WTC11 (cell line): Measurements from ENCODE around the gene RELCH. TPM values are rescaled to one million over a fixed set of nuclear protein-coding genes. Genes with fewer than 3 reads are reported as not detected.

Experiments
- ATAC-seq: fragments of 200-7000 bp; cut with Tn5 transposase; 2 replicates; pipeline ENCODE4 v1.10.0; 2021; ENCODE audit warnings: mild to moderate bottlenecking, moderate library complexity
- CTCF ChIA-PET: fragments of 300-600 bp; sonication (Branson Sonifier 250); formaldehyde crosslinking; loops from one replicate; lab custom pipeline; 2021; ENCODE audit warnings: antibody characterized with exemption; lab: Charles Lee
- POLR2A ChIA-PET: fragments of 350-600 bp; sonication (Branson Sonifier 250); formaldehyde crosslinking; loops from one replicate; lab custom pipeline; 2021; ENCODE audit warnings: antibody characterized with exemption; lab: Charles Lee
- DNase-seq: peaks from one replicate; pipeline ENCODE4 v3.0.0; 2021; ENCODE audit warnings: low spot score
- H3K27ac Mint-ChIP-seq: 2 replicates; pipeline ENCODE4 v1.8.0; 2021; ENCODE audit warnings: mixed read lengths
- H3K27me3 Mint-ChIP-seq: 2 replicates; pipeline ENCODE4 v1.8.0; 2021; ENCODE audit warnings: low read depth, mild to moderate bottlenecking, moderate library complexity, mixed read lengths
- H3K36me3 Mint-ChIP-seq: 2 replicates; pipeline ENCODE4 v1.8.0; 2021; ENCODE audit warnings: mixed read lengths
- H3K4me1 Mint-ChIP-seq: 2 replicates; pipeline ENCODE4 v1.8.0; 2022; ENCODE audit warnings: mixed read lengths
- H3K4me3 Mint-ChIP-seq: 2 replicates; pipeline ENCODE4 v1.8.0; 2021; ENCODE audit warnings: mild to moderate bottlenecking, moderate library complexity, mixed read lengths
- H3K9me3 Mint-ChIP-seq: 2 replicates; pipeline ENCODE4 v1.8.0; 2021; ENCODE audit warnings: mixed read lengths
- AR ChIP-seq: fragments of 250-450 bp; sonication (Bioruptor Pico); IDR thresholded peaks from 2 replicates; pipeline ENCODE4 v1.9.0; 2021; ENCODE audit warnings: mild to moderate bottlenecking
- ATF3 ChIP-seq: sonication (generic); formaldehyde crosslinking; conservative IDR thresholded peaks from 2 replicates; pipeline ENCODE4 v1.8.1; 2022; ENCODE audit warnings: mild to moderate bottlenecking, missing genetic modification reagents
- IRF1 ChIP-seq: sonication (generic); formaldehyde crosslinking; IDR thresholded peaks from 2 replicates; pipeline ENCODE4 v1.8.0; 2023; ENCODE audit warnings: missing genetic modification reagents
- MYBL2 ChIP-seq: sonication (generic); formaldehyde crosslinking; IDR thresholded peaks from 2 replicates; pipeline ENCODE4 v1.8.1; 2023; ENCODE audit warnings: mild to moderate bottlenecking, moderate library complexity, missing genetic modification reagents
- NR3C1 ChIP-seq: sonication (generic); formaldehyde crosslinking; conservative IDR thresholded peaks from 2 replicates; pipeline ENCODE4 v1.8.1; 2023; ENCODE audit warnings: low read depth, mild to moderate bottlenecking, missing genetic modification reagents
- SMAD3 ChIP-seq: sonication (generic); formaldehyde crosslinking; IDR thresholded peaks from 2 replicates; pipeline ENCODE4 v1.8.0; 2022; ENCODE audit warnings: missing genetic modification reagents, mild to moderate bottlenecking, borderline replicate concordance
- TEAD4 ChIP-seq: sonication (generic); formaldehyde crosslinking; IDR thresholded peaks from 2 replicates; pipeline ENCODE4 v1.8.0; 2022; ENCODE audit warnings: mild to moderate bottlenecking, missing genetic modification reagents
- USF2 ChIP-seq: sonication (generic); formaldehyde crosslinking; IDR thresholded peaks from 2 replicates; pipeline ENCODE4 v1.8.1; 2023; ENCODE audit warnings: mild to moderate bottlenecking, missing genetic modification reagents, moderate library complexity
- ZMAT4 ChIP-seq: fragments of 250-450 bp; sonication (Bioruptor Pico); IDR thresholded peaks from 2 replicates; pipeline ENCODE4 v1.9.0; 2021; ENCODE audit warnings: mild to moderate bottlenecking
- ZNF219 ChIP-seq: sonication (generic); formaldehyde crosslinking; IDR thresholded peaks from 2 replicates; pipeline ENCODE4 v1.8.0; 2023; ENCODE audit warnings: missing genetic modification reagents, mild to moderate bottlenecking, borderline replicate concordance
- ZNF317 ChIP-seq: sonication (generic); formaldehyde crosslinking; IDR thresholded peaks from 2 replicates; pipeline ENCODE4 v1.8.1; 2023; ENCODE audit warnings: low read depth, mild to moderate bottlenecking, moderate library complexity, missing genetic modification reagents, borderline replicate concordance
- ZNF425 ChIP-seq: fragments of 250-450 bp; sonication (Bioruptor Pico); conservative IDR thresholded peaks from 2 replicates; pipeline ENCODE4 v1.9.0; 2021; ENCODE audit warnings: mild to moderate bottlenecking
- ZNF532 ChIP-seq: fragments of 250-450 bp; sonication (Bioruptor Pico); IDR thresholded peaks from 2 replicates; pipeline ENCODE4 v1.9.0; 2021; ENCODE audit warnings: mild to moderate bottlenecking, borderline replicate concordance
- ZNF671 ChIP-seq: fragments of 250-450 bp; sonication (Bioruptor Pico); IDR thresholded peaks from 2 replicates; pipeline ENCODE4 v1.8.0; 2021; ENCODE audit warnings: mild to moderate bottlenecking
- total RNA-seq: library from RNA; stranded (reverse); gene quantifications from 3 replicates; pipeline ENCODE4 v1.2.3, GENCODE V29; 2021

Gene RELCH
- total RNA-seq, 1 experiment from 2014 or later, result 30.2 TPM

GRCh38 chr18:62280786-62281185, 93.7 kb downstream of the RELCH start:
- DNase-seq (no peak), ATAC-seq (no peak)
- TF ChIP-seq MYBL2 (no peak), NR3C1 (CRISPR knock-in tag) (no peak), IRF1 (CRISPR knock-in tag) (no peak), AR (CRISPR knock-in tag) (no peak), ZNF425 (CRISPR knock-in tag) (no peak), ZNF219 (CRISPR knock-in tag) (no peak), ATF3 (CRISPR knock-in tag) (no peak), SMAD3 (CRISPR knock-in tag) (no peak), ZNF317 (CRISPR knock-in tag) (no peak), ZNF532 (CRISPR knock-in tag) (no peak), ZNF671 (CRISPR knock-in tag) (no peak), ZMAT4 (CRISPR knock-in tag) (no peak), TEAD4 (CRISPR knock-in tag) (no peak), USF2 (CRISPR knock-in tag) (no peak)
- peaks cover 10% of the 10 kb centered on the region for H3K36me3 Mint-ChIP-seq
- no peak overlapping the region for H3K27ac Mint-ChIP-seq
- no peak overlapping the region for H3K4me3 Mint-ChIP-seq
- POLR2A ChIA-PET, result no interaction called here
- no peaks in the 10 kb centered on the region for H3K27me3 Mint-ChIP-seq
- H3K4me1 Mint-ChIP-seq, result 0 out of 2 replicates have a peak, but pooled peaks cover 4% of the 10 kb centered on the region
- no peaks in the 10 kb centered on the region for H3K9me3 Mint-ChIP-seq
- CTCF ChIA-PET, result no interaction called here
